H9 (cell line): ENCODE results near the gene EIF4E3. TPM values are rescaled to one million over a fixed set of nuclear protein-coding genes. Genes with fewer than 3 reads are reported as not detected.

ENCODE experiments used
- DNase-seq: peaks from one replicate; pipeline ENCODE4 v3.0.0-alpha.2; 2017
- H2AFZ ChIP-seq: one replicate; pipeline ENCODE4 v1.6.1; 2013; ENCODE audit warnings: mild to moderate bottlenecking, low read length, control low read depth, moderate library complexity
- H2AK5ac ChIP-seq: 2 replicates; pipeline ENCODE4 v1.6.1; 2013; ENCODE audit warnings: low read length, control low read depth, mixed read lengths; ENCODE audit not compliant: insufficient read length
- H2BK120ac ChIP-seq: one replicate; pipeline ENCODE4 v1.6.1; 2013; ENCODE audit warnings: low read depth, mild to moderate bottlenecking, low read length, control low read depth, inconsistent platforms; ENCODE audit not compliant: poor library complexity, severe bottlenecking
- H2BK12ac ChIP-seq: 2 replicates; pipeline ENCODE4 v1.6.1; 2013; ENCODE audit warnings: low read length, control low read depth, mixed read lengths, low read depth; ENCODE audit not compliant: insufficient read length
- H2BK15ac ChIP-seq: 2 replicates; pipeline ENCODE4 v1.6.1; 2013; ENCODE audit warnings: low read depth, low read length, control low read depth
- H2BK20ac ChIP-seq: one replicate; pipeline ENCODE4 v1.6.1; 2013; ENCODE audit warnings: low read depth, mild to moderate bottlenecking, low read length, control low read depth, inconsistent platforms; ENCODE audit not compliant: poor library complexity, severe bottlenecking
- H2BK5ac ChIP-seq: 2 replicates; pipeline ENCODE4 v1.6.1; 2013; ENCODE audit warnings: low read length, control low read depth, mixed read lengths; ENCODE audit not compliant: insufficient read length
- H3K14ac ChIP-seq: 2 replicates; pipeline ENCODE4 v1.6.1; 2013; ENCODE audit warnings: low read length, control low read depth; ENCODE audit not compliant: insufficient read depth
- H3K18ac ChIP-seq: 2 replicates; pipeline ENCODE4 v1.6.1; 2013; ENCODE audit warnings: low read depth, mild to moderate bottlenecking, mixed read lengths, low read length, control low read depth; ENCODE audit not compliant: insufficient read length
- H3K23ac ChIP-seq: 2 replicates; pipeline ENCODE4 v1.6.1; 2013; ENCODE audit warnings: low read length, control low read depth, mixed read lengths, low read depth; ENCODE audit not compliant: insufficient read length
- H3K23me2 ChIP-seq: 2 replicates; pipeline ENCODE4 v1.6.1; 2013; ENCODE audit warnings: low read depth, mild to moderate bottlenecking, mixed read lengths, low read length, control low read depth; ENCODE audit not compliant: insufficient read length, poor library complexity, severe bottlenecking
- H3K27ac ChIP-seq: 2 replicates; pipeline ENCODE4 v1.5.1; 2013; ENCODE audit warnings: low read length, control low read depth, mixed read lengths, low read depth; ENCODE audit not compliant: insufficient read length
- H3K27me3 ChIP-seq: 2 replicates; pipeline ENCODE4 v1.6.1; 2013; ENCODE audit warnings: low read length, control low read depth, inconsistent platforms; ENCODE audit not compliant: insufficient read depth
- H3K4ac ChIP-seq: 2 replicates; pipeline ENCODE4 v1.6.1; 2013; ENCODE audit warnings: low read depth, mild to moderate bottlenecking, control low read depth, inconsistent platforms, low read length, moderate library complexity
- H3K4me1 ChIP-seq: 2 replicates; pipeline ENCODE4 v1.6.1; 2013; ENCODE audit warnings: low read length, control low read depth, inconsistent platforms; ENCODE audit not compliant: insufficient read depth
- H3K4me2 ChIP-seq: 2 replicates; pipeline ENCODE4 v1.6.1; 2013; ENCODE audit warnings: low read length, control low read depth, mixed read lengths; ENCODE audit not compliant: insufficient read length, insufficient read depth
- H3K56ac ChIP-seq: 2 replicates; pipeline ENCODE4 v1.6.1; 2013; ENCODE audit warnings: low read depth, mild to moderate bottlenecking, mixed read lengths, low read length, control low read depth; ENCODE audit not compliant: insufficient read length
- H3K79me1 ChIP-seq: 2 replicates; pipeline ENCODE4 v1.6.1; 2013; ENCODE audit warnings: low read depth, mild to moderate bottlenecking, moderate library complexity, low read length, control low read depth, inconsistent platforms; ENCODE audit not compliant: insufficient read depth, poor library complexity, severe bottlenecking
- H3K79me2 ChIP-seq: 2 replicates; pipeline ENCODE4 v1.6.1; 2013; ENCODE audit warnings: low read length, control low read depth, inconsistent platforms; ENCODE audit not compliant: insufficient read depth
- H3K9ac ChIP-seq: 2 replicates; pipeline ENCODE4 v1.6.1; 2013; ENCODE audit warnings: low read length, control low read depth, mixed read lengths; ENCODE audit not compliant: insufficient read length; ENCODE audit errors: extremely low read depth
- H3K9me3 ChIP-seq: one replicate; pipeline ENCODE4 v1.6.1; 2013; ENCODE audit warnings: low read depth, low read length, inconsistent platforms; ENCODE audit not compliant: control insufficient read depth
- H3T11ph ChIP-seq: one replicate; pipeline ENCODE4 v1.6.1; 2013; ENCODE audit warnings: mild to moderate bottlenecking, low read length, control low read depth, inconsistent platforms
- H4K20me1 ChIP-seq: one replicate; pipeline ENCODE4 v1.6.1; 2013; ENCODE audit not compliant: control insufficient read depth, insufficient read length, insufficient read depth
- H4K5ac ChIP-seq: 2 replicates; pipeline ENCODE4 v1.6.1; 2013; ENCODE audit warnings: low read depth, mild to moderate bottlenecking, mixed read lengths, low read length, control low read depth; ENCODE audit not compliant: insufficient read length
- H4K8ac ChIP-seq: replicated peaks from 2 replicates; pipeline ENCODE4 v1.6.1; 2013; ENCODE audit warnings: low read length, control low read depth, mixed read lengths, low read depth; ENCODE audit not compliant: insufficient read length
- H4K91ac ChIP-seq: 2 replicates; pipeline ENCODE4 v1.6.1; 2013; ENCODE audit warnings: low read depth, mild to moderate bottlenecking, moderate library complexity, mixed read lengths, low read length, control low read depth; ENCODE audit not compliant: insufficient read length
- H3K27ac Mint-ChIP-seq, 3 experiments: 2 replicates in 2 of 3; 3 replicates in 1 of 3; pipeline ENCODE4 v1.8.0; 2020 to 2021; ENCODE audit warnings: mixed read lengths in 3 of 3, mild to moderate bottlenecking in 1 of 3, moderate library complexity in 1 of 3
- H3K27me3 Mint-ChIP-seq: 2 replicates; pipeline ENCODE4 v1.8.0; 2021; ENCODE audit warnings: low read depth, mild to moderate bottlenecking, moderate library complexity, mixed read lengths
- H3K36me3 Mint-ChIP-seq, 3 experiments: 2 replicates in 2 of 3; 3 replicates in 1 of 3; pipeline ENCODE4 v1.8.0; 2020 to 2021; ENCODE audit warnings: low read depth in 3 of 3, mixed read lengths in 3 of 3; ENCODE audit not compliant: insufficient read depth in 1 of 3
- H3K4me1 Mint-ChIP-seq, 2 experiments: 2 replicates each; pipeline ENCODE4 v1.8.0; 2020; ENCODE audit warnings: mixed read lengths in 2 of 2
- H3K4me3 Mint-ChIP-seq, 2 experiments: 2 replicates in 1 of 2; 3 replicates in 1 of 2; pipeline ENCODE4 v1.8.0; 2020 to 2021; ENCODE audit warnings: mild to moderate bottlenecking in 2 of 2, mixed read lengths in 2 of 2, moderate library complexity in 1 of 2
- H3K9me3 Mint-ChIP-seq, 2 experiments: 2 replicates in 1 of 2; 3 replicates in 1 of 2; pipeline ENCODE4 v1.8.0; 2020; ENCODE audit warnings: mild to moderate bottlenecking in 2 of 2, mixed read lengths in 2 of 2, moderate library complexity in 1 of 2
- CTCF ChIP-seq: fragments of 200-600 bp; sonication (generic); conservative IDR thresholded peaks from 3 replicates; pipeline ENCODE4 v1.8.0; 2021; ENCODE audit warnings: antibody characterized with exemption, mild to moderate bottlenecking
- WGBS: extraction: QIAGEN DNeasy Blood & Tissue Kit; methylation state at CpG from one replicate; pipeline ENCODE4 v1.1.7; 2013; ENCODE audit warnings: missing lambda C conversion rate, low lambda C conversion rate, mixed read lengths; ENCODE audit not compliant: insufficient read length; ENCODE audit errors: extremely low coverage; 5-methylcytosine and 5-hydroxymethylcytosine counted together
- total RNA-seq: library from RNA; stranded (reverse); gene quantifications from 2 replicates; pipeline ENCODE4 v1.2.1, GENCODE V29; 2021

Gene EIF4E3
- total RNA-seq, 1 experiment from 2014 or later, result 12.9 TPM

- no peak overlapping the region for H2BK5ac ChIP-seq
- TF ChIP-seq CTCF, result no peak
- H2BK120ac ChIP-seq, result no peak overlapping the region
- no peak overlapping the region for H2BK20ac ChIP-seq
- H4K8ac ChIP-seq, result no peak overlapping the region
- no peak overlapping the region for H4K91ac ChIP-seq
- DNase-seq, result no peak
- H3K14ac ChIP-seq, result no peak overlapping the region
- H2AFZ ChIP-seq, result no peak overlapping the region
- H3K79me1 ChIP-seq, result no peaks in the 10 kb centered on the region
- no peak overlapping the region for H3K4me2 ChIP-seq
- no peaks in the 10 kb centered on the region for H3K9me3 ChIP-seq
- no peak overlapping the region for H3K4ac ChIP-seq
- no peaks in the 10 kb centered on the region for H4K20me1 ChIP-seq
- no peak overlapping the region for H2BK15ac ChIP-seq
- no peak overlapping the region for H3K27ac Mint-ChIP-seq
- H3K79me2 ChIP-seq, result no peaks in the 10 kb centered on the region
- no peak overlapping the region for H3K27ac ChIP-seq
- WGBS, result no CpG with 5 or more reads among the region's 2 CpGs
- no peak overlapping the region for H4K5ac ChIP-seq
- no peak overlapping the region for H3K56ac ChIP-seq
- peaks cover 4 to 7% of the 10 kb centered on the region in 2 experiments; a peak in 3 of 4 replicates for H3K4me1 Mint-ChIP-seq
- no peak overlapping the region for H2BK12ac ChIP-seq
- no peak overlapping the region for H3K4me3 Mint-ChIP-seq
- no peak overlapping the region for H3K23ac ChIP-seq
- peaks cover 0 to 4% of the 10 kb centered on the region in 2 experiments; a peak in 3 of 5 replicates for H3K9me3 Mint-ChIP-seq
- H3K18ac ChIP-seq, result no peak overlapping the region
- H3K9ac ChIP-seq, result no peak overlapping the region
- no peaks in the 10 kb centered on the region for H3K4me1 ChIP-seq
- H3T11ph ChIP-seq, result no peak overlapping the region
- H3K23me2 ChIP-seq, result no peaks in the 10 kb centered on the region
- H3K27me3 ChIP-seq, result no peaks in the 10 kb centered on the region
- H3K27me3 Mint-ChIP-seq, result peaks cover 5% of the 10 kb centered on the region; the same call in 1 of the 2 replicates
- H2AK5ac ChIP-seq, result no peak overlapping the region
- H3K36me3 Mint-ChIP-seq, result no peaks in the 10 kb centered on the region
These were observed 95.5 kb downstream of the EIF4E3 start for GRCh38 chr3:71629711-71630110.
